GM12872 (cell line): ENCODE data around the gene FAM174B.

Experiments
- TF ChIP-seq, protein P1 (sequence below): IDR thresholded peaks from 3 replicates; pipeline ENCODE4 v1.5.1; 2011; ENCODE audit warnings: low read depth, mild to moderate bottlenecking, low read length, moderate library complexity; ENCODE audit not compliant: insufficient read depth

The FAM174B gene

DNA sequence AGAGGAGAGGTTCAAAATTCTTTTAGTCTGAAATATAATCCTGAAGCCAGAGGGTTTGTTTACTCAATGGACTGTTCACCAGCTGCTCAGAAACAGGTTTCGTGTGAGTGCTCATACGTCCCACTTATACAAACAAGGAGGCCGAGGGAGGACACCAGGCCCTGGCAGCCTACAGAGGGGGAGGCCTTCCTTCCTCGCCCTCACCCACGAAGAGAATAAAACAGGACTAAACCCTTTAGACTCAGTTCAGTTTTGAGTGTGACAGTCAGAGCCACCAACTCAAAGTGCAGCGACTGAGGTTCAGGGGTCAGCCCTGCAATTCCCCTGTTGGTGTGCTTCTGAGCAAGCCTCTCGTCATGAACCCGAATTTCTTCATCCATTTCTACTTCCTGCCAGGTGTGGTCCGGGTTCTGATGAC lies 17.3 kb downstream of the FAM174B start:
- TF ChIP-seq, protein P1, sequence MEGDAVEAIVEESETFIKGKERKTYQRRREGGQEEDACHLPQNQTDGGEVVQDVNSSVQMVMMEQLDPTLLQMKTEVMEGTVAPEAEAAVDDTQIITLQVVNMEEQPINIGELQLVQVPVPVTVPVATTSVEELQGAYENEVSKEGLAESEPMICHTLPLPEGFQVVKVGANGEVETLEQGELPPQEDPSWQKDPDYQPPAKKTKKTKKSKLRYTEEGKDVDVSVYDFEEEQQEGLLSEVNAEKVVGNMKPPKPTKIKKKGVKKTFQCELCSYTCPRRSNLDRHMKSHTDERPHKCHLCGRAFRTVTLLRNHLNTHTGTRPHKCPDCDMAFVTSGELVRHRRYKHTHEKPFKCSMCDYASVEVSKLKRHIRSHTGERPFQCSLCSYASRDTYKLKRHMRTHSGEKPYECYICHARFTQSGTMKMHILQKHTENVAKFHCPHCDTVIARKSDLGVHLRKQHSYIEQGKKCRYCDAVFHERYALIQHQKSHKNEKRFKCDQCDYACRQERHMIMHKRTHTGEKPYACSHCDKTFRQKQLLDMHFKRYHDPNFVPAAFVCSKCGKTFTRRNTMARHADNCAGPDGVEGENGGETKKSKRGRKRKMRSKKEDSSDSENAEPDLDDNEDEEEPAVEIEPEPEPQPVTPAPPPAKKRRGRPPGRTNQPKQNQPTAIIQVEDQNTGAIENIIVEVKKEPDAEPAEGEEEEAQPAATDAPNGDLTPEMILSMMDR = no peak

DNA sequence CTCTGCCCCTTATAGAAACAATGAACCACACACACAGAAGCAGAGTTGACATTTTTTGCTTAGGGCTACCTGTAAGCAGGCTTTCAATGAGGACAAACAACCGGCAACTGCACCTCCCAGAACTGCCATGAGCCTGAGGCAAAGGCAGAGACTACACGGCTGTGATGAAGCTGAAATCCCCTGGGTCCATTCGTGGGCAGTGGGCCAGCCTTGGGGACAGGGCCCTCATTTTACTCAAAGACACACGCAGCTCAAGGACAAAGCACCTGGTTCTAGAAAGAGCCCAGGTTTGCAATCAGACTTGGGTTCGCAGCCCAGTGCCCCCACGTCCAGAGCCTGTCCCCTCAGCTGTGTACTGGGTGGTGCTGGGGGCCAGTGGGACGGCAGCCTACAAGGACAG lies 17.9 kb downstream of the FAM174B start:
- TF ChIP-seq, protein P1 = no peak

DNA sequence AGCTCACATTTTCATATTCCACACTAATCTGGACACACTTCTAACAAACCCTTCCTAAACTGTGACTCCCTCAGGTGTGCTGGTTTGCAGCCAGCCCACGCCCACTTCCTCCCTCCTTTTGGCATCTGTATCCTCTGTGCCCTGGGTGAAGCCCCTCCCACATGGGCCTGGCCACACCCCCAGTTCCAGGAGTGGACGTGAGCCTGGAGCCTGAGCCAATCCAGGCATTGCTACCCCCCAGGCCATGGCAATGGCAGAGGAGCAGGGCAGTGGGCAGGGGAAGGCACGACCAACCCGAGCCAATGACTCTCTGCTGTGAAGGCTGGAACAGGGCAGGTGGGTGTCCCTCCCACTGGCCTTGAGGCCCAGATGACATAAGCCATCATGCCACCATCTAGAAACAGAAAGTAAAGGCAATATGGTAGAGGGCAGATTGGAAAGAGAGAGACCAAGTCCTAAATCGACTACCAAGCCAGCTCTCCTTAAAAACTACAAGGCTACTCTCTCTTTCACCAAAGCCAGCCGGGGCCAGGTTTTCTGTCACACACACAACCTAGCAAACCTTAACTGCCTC lies 18.6 kb downstream of the FAM174B start:
- TF ChIP-seq, protein P1 = no peak

DNA sequence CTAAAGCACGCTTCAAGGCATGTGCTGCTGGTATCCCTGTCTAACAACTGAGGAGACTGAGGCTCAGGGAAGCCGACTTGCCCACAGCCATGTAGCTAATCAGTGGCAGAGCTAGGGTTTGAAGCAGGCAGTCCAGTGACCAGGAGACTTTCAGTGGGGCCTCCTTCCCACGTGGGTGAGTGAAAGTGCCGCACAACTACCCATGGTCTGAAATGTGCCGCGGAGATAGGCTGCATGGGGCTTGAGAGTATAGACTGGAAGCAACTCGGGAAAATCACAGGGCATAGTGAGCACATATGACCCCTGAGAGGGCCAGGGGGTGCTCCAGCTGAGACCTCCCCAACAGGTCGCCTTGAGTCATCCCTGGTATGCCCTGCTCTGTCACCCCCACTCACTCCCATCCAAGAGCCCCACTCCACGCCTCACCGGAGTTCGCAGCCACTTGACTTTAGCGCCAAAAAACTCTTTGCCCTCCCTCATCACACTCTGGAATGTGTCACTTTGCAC lies 19.1 kb downstream of the FAM174B start:
- TF ChIP-seq, protein P1 = no peak

DNA sequence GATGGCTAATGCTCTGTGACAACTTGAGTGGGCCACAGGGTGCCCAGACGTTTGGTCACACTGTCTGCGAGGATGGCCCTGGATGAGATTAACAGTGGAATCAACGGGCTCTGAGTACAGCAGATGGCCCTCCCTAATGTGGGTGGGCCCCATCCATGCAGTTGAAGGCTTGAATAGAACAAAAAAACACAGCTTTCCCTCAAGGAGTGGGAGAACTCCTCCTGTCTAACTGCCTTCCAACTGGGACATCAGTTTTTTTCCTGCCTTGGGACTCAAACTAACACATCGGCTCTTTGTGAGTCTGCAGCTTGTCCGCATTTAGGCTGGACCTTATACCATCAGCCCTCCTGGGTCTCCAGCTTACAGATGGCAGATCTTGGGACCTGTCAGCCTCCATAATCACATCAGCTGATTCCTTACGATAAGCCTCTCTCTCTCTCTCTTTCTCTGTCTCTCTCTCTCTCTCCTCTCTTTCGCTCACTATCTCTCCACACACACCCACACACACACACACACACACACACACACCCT lies 20.8 kb downstream of the FAM174B start:
- TF ChIP-seq, protein P1 = no peak

DNA sequence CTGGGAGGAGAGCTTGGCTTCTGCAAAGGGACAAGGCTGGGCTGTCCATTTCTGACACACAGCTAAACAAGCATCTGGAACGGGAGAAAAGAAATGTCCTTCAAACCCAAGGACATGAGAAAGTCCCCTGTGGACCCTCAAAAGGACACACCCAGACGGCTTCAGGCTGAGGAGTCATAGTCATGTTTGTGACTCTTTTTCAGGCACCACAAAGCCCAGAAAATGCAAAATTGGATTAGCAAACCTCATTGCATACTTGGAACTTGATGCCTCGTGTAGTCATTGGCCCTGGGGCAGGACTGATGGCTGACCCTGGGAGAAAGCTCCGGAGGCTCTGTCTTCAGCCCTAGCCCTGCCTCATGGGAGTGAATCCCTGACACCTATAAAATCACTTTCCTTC lies 21.5 kb downstream of the FAM174B start:
- TF ChIP-seq, protein P1 = no peak

DNA sequence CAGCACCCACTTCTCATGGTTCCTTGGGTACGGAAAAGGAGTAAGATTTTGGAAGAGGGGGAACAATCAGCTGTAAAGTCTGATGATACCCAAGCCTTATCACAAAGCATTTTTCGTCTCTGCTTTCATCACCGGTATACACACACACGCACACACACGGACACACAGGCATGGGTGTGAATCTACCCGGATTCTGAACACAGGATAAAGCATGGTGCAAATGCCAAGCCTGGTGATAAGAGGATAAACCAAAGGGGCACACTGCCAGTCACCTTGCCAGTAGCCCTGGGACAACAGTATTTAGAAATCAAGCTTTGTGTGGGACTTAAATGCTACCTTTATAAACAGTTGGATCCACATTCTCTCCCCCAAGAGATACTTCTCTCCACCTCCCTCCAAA lies 22.2 kb downstream of the FAM174B start:
- TF ChIP-seq, protein P1 = no peak
